Suprapubic skin (tissue), 4 donors: ENCODE data around the gene KLHL26.

Source experiments
- EP300 ChIP-seq: sonication (generic); formaldehyde crosslinking; IDR thresholded peaks from one replicate; pipeline ENCODE4 v1.6.1; 2017; ENCODE audit warnings: antibody characterized with exemption
- POLR2A ChIP-seq, 2 donors: fragments of 450-650 bp; IDR thresholded peaks; one replicate each; pipeline ENCODE4 v1.6.1; 2017; ENCODE audit warnings: antibody characterized with exemption in 2 of 2, mild to moderate bottlenecking in 2 of 2, moderate library complexity in 2 of 2
- POLR2AphosphoS5 ChIP-seq, 3 donors: sonication (generic); formaldehyde crosslinking; IDR thresholded peaks; one replicate each; pipeline ENCODE4 v1.6.1; 2017; ENCODE audit warnings: antibody characterized with exemption in 3 of 3
- TF ChIP-seq, protein P1 (sequence below), 2 donors: fragments of 200-600 bp in 1 of 2; fragments of 450-650 bp in 1 of 2; sonication (generic) in 1 of 2; IDR thresholded peaks; one replicate each; pipeline ENCODE4 v1.5.1; 2016 to 2019; ENCODE audit warnings: antibody characterized with exemption in 2 of 2, mild to moderate bottlenecking in 1 of 2, moderate library complexity in 1 of 2

DNA sequence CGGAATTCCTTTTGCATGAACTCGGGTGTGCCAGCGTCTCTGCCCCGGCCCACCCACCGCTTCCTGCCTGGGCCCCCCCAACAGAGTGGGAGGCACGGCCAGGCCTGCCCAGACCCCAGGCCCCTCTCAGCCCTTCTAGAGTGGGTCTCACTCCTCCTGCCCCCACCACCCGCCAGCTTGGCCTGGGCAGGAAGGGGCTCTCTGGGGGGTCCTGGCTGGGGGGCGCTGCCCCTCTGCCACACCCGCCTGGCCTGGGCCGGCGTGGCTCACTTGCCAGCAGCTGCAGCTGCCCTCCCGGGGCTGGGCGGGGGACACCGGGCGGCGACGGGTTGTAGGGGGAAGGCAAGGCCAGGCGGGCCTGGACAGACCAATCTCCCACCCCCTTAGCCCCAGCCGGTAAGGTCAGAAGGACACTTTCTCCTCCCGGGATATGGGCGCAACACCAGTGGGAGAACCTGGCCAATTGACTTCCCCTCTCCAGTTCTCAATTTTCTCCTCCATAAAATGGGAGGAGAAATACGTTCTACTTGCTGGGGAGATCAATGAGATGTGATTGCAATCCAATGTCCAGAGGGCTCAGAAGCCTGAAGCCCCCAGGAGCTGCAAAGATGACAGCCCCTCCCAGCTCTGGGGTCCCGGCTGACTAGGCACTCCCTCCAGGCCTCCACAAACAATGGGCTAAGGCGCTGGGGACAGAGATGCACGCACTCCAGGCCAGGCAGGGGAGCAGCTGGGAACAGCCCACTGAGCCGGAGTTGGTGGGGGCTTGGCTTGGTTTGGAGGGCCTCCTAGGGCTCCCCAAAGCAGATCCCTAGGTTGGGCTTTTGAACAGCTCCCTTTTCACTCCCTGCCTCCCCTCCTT lies 32.6 kb upstream of the KLHL26 start:
- TF ChIP-seq, protein P1, sequence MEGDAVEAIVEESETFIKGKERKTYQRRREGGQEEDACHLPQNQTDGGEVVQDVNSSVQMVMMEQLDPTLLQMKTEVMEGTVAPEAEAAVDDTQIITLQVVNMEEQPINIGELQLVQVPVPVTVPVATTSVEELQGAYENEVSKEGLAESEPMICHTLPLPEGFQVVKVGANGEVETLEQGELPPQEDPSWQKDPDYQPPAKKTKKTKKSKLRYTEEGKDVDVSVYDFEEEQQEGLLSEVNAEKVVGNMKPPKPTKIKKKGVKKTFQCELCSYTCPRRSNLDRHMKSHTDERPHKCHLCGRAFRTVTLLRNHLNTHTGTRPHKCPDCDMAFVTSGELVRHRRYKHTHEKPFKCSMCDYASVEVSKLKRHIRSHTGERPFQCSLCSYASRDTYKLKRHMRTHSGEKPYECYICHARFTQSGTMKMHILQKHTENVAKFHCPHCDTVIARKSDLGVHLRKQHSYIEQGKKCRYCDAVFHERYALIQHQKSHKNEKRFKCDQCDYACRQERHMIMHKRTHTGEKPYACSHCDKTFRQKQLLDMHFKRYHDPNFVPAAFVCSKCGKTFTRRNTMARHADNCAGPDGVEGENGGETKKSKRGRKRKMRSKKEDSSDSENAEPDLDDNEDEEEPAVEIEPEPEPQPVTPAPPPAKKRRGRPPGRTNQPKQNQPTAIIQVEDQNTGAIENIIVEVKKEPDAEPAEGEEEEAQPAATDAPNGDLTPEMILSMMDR (IDR thresholded peaks at IDR 0.05): no peak
- TF ChIP-seq POLR2AphosphoS5 (IDR thresholded peaks at IDR 0.05): no peak
- TF ChIP-seq EP300: no peak
- TF ChIP-seq POLR2A (IDR thresholded peaks at IDR 0.05): no peak
